Adrenal gland (tissue), 12 donors: Measurements from ENCODE around the gene SUN1. TPM values are rescaled to one million over a fixed set of nuclear protein-coding genes. Genes with fewer than 3 reads are reported as not detected.
A peak's percentile ranks its signal among the peaks of the same experiment; 100 is the strongest.

Experiments used
- DNase-seq, 7 donors: peaks; one replicate each; pipeline ENCODE4 v3.0.0-alpha.2; 2019 to 2020
- H3K27ac ChIP-seq, 5 donors: fragments of 200-600 bp; sonication (generic) in 4 of 5; 1 replicate in 3 of 5; 2 replicates in 2 of 5; pipeline versions ENCODE4 v1.5.1 to v1.8.0; 2016 to 2020; ENCODE audit warnings: mild to moderate bottlenecking in 1 of 5
- H3K27me3 ChIP-seq: fragments of 200-600 bp; 2 replicates; pipeline ENCODE4 v1.8.0; 2021
- H3K36me3 ChIP-seq, 2 donors: fragments of 200-600 bp; replicated peaks in 1 of 2; 1 replicate in 1 of 2; 2 replicates in 1 of 2; pipeline versions ENCODE4 v1.5.1 to v1.8.0; 2018 to 2022
- H3K4me1 ChIP-seq, 2 donors: fragments of 200-600 bp; replicated peaks in 1 of 2; 1 replicate in 1 of 2; 2 replicates in 1 of 2; pipeline versions ENCODE4 v1.5.1 to v1.8.0; 2018 to 2021
- H3K4me3 ChIP-seq, 4 donors: fragments of 200-600 bp; sonication (generic) in 3 of 4; one replicate each; pipeline ENCODE4 v1.5.1; 2016 to 2018
- H3K9me3 ChIP-seq, 3 donors: fragments of 200-600 bp; sonication (generic) in 1 of 3; replicated peaks in 1 of 3; 1 replicate in 2 of 3; 2 replicates in 1 of 3; pipeline versions ENCODE4 v1.5.1 to v1.8.0; 2016 to 2021
- POLR2A ChIP-seq, 2 donors: fragments of 450-650 bp; IDR thresholded peaks; one replicate each; pipeline ENCODE4 v1.6.1; 2017; ENCODE audit warnings: antibody characterized with exemption in 2 of 2, mild to moderate bottlenecking in 2 of 2, moderate library complexity in 1 of 2
- WGBS, 4 donors: extraction: QIAGEN DNeasy Blood & Tissue Kit in 2 of 4; methylation state at CpG; one replicate each; pipeline versions ENCODE4 v1.1.5 to v1.1.7; 2013 to 2017; 5-methylcytosine and 5-hydroxymethylcytosine counted together
- intact Hi-C, 2 donors: fragments of 100-400 bp; cut with DNase I; formaldehyde crosslinking; loops; one replicate each; pipeline versions ENCODE4 v1.14.1 to v1.15.0; 2022 to 2023
- polyA plus RNA-seq, 3 donors: library from polyadenylated mRNA; stranded (reverse); fragments of 200-250 nt in 2 of 3; fragments of 350-450 nt in 1 of 3; fragmentation: Illumina TruSeq in 1 of 3; extraction: RNeasy Lipid Tissue Mini Kit (QIAGEN cat#74804) in 1 of 3; gene quantifications; one replicate each; pipeline ENCODE4 v1.2.3, GENCODE V29; 2013 to 2014
- total RNA-seq, 9 donors: library from RNA; depleted of rRNA in 4 of 9; stranded (reverse); fragments of >200 nt in 4 of 9; fragments of 120-200 nt in 1 of 9; fragmentation: NEBNext Ultra II Directional in 1 of 9; extraction: Animal tissue kit (Norgen Biotek cat#: 25700) in 1 of 9; gene quantifications; one replicate each; pipeline versions ENCODE4 v1.1.0 to v1.2.4, GENCODE V29; 2013 to 2023
- TF ChIP-seq, protein P1 (sequence below), 6 experiments: fragments of 450-650 bp in 4 of 6; fragments of 200-600 bp in 2 of 6; sonication (generic) in 1 of 6; IDR thresholded peaks; 1 replicate in 5 of 6; 2 replicates in 1 of 6; pipeline versions ENCODE4 v1.5.1 to v1.8.0; 2016 to 2021; ENCODE audit warnings: antibody characterized with exemption in 6 of 6, mild to moderate bottlenecking in 2 of 6, moderate library complexity in 1 of 6
- donor health status: healthy with polysubstance abuse.
- donor health status: Bipolar disorder and iron deficiency.
- donor health status: DM: yes; HTN: yes; CAD: no.
- donor health status: DM: no; HTN: no; CAD: no.
- donor health status: DM: no; HTN: no; CAD: no.
- donor health status: DM: yes; HTN: yes; CAD: no.

SUN1 gene
- total and polyA plus RNA-seq, 12 donors = 28.7 to 122 (median 99.9) TPM

DNA sequence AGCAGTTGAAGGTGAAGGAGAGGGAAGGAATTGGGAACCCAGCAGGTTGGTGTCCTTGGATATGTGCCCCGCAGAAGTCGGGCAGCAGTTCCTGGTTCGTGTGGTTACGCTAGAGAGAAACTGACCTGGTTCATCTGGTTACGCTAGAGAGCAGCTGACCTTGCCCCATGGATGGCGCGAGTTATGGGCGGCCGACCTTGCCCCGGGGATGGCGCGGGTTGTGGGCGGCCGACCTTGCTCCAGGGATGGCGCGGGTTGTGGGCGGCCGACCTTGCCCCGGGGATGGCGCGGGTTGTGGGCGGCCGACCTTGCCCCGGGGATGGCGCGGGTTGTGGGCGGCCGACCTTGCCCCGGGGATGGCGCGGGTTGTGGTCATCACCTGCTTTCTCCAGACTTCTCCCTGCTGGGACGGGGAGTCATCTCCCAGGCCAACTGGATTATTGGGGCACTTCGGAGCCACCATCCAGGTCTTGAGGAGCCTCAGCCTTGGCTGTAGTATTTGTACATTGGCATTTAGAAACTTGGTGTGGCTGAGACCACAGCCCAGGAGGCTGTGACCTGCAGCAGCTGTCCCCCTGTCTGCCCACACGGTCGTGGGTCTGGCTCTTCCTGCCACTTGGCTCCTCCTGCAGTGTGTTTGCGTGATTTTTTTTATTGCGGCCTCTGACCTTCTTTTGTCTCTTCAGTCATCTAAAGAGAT lies 50.2 kb downstream of the SUN1 start:
- H3K4me3 ChIP-seq = peak overlapping the region in 1 of 4 donors; percentile 31
- intact Hi-C loops = loop anchor here in 1 of 2 donors (10.0 kb wide), 1 partner anchor 82 kb away; no protein-coding TSS in a partner anchor
- H3K27ac ChIP-seq = peak overlapping the region; percentile 38 to 87 (median 66)
- WGBS, 4 donors = 37 to 54% (median 52%) methylated on average over 8 to 37 of the region's 37 CpGs
- H3K4me1 ChIP-seq = peaks cover 40 to 76% of the 10 kb centered on the region in 2 donors
- H3K27me3 ChIP-seq = no peaks in the 10 kb centered on the region
- peak in 4 of 7 donors; percentile 33 to 57 (median 40) for DNase-seq
- TF ChIP-seq POLR2A (IDR thresholded peaks at IDR 0.05) = no peak
- TF ChIP-seq, protein P1, sequence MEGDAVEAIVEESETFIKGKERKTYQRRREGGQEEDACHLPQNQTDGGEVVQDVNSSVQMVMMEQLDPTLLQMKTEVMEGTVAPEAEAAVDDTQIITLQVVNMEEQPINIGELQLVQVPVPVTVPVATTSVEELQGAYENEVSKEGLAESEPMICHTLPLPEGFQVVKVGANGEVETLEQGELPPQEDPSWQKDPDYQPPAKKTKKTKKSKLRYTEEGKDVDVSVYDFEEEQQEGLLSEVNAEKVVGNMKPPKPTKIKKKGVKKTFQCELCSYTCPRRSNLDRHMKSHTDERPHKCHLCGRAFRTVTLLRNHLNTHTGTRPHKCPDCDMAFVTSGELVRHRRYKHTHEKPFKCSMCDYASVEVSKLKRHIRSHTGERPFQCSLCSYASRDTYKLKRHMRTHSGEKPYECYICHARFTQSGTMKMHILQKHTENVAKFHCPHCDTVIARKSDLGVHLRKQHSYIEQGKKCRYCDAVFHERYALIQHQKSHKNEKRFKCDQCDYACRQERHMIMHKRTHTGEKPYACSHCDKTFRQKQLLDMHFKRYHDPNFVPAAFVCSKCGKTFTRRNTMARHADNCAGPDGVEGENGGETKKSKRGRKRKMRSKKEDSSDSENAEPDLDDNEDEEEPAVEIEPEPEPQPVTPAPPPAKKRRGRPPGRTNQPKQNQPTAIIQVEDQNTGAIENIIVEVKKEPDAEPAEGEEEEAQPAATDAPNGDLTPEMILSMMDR (IDR thresholded peaks at IDR 0.05) = no peak
- H3K9me3 ChIP-seq = no peaks in the 10 kb centered on the region
- H3K36me3 ChIP-seq = peaks cover 0 to 12% of the 10 kb centered on the region in 2 donors

DNA sequence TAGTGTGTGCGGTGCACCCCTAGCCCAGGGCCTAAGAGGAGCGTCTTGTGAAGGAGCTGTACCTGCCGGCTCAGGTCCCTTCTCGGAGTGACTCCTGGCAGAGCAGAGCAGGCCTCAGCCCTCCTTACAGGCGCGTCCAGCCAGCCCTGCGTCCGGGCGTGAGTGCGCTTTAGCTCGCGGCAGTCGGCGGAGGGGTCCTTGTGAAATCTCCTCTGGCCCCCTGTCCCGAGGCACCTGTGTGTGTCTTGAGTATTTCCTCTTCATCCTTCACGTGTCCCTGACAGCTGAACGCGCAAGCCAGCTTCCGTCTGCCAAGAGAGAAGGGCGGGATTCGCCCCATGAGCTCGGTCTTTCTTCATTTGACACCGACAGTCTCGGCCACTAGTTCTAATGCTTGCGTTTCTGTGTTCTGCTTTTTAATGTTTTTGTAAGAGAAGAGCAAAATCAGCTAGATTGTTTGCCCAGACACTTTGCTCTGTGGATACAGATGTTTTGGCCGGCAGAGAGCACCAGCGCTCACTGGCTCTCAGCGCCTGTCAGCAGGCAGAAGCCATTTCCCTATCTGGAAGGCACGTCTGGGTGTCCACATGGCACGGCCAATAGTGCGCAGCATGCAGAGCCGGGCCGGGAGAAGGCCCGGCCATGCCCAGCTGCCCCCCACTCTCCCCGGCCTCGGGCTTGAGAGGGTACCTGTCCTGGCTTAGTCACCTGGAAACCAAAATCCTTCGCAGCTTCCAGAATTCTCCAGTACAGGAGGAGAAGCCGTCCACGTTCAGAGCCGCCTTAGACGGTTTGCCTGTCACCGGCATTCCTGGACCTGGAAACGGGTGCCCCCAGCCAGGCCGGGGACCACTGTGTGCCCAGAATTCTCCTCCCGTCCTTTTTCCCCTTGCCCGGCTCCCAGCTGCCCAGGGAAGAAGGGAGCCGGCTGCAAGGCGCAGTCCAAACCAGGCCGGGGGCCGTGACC lies 51.1 kb downstream of the SUN1 start:
- Histone ChIP-seq H3K4me3 (peak overlapping the region in 1 of 4 donors; percentile 31), H3K36me3 (peaks cover 0 to 21% of the 10 kb centered on the region in 2 donors), H3K27me3 (no peaks in the 10 kb centered on the region), H3K9me3 (no peaks in the 10 kb centered on the region), H3K4me1 (peaks cover 39 to 78% of the 10 kb centered on the region in 2 donors), H3K27ac (peak overlapping the region; percentile 55 to 87 (median 66))
- WGBS, 4 donors = 52 to 60% (median 53%) methylated on average over 27 to 50 of the region's 50 CpGs
- peak in 3 of 7 donors; percentile 50 to 57 (median 51) for DNase-seq
- intact Hi-C loops = loop anchor here in 1 of 2 donors (10.0 kb wide), 1 partner anchor 81 kb away; no protein-coding TSS in a partner anchor
- TF ChIP-seq, protein P1 (IDR thresholded peaks at IDR 0.05) = peak in 1 of 6 experiments; percentile 4
- no peak for TF ChIP-seq POLR2A (IDR thresholded peaks at IDR 0.05)

DNA sequence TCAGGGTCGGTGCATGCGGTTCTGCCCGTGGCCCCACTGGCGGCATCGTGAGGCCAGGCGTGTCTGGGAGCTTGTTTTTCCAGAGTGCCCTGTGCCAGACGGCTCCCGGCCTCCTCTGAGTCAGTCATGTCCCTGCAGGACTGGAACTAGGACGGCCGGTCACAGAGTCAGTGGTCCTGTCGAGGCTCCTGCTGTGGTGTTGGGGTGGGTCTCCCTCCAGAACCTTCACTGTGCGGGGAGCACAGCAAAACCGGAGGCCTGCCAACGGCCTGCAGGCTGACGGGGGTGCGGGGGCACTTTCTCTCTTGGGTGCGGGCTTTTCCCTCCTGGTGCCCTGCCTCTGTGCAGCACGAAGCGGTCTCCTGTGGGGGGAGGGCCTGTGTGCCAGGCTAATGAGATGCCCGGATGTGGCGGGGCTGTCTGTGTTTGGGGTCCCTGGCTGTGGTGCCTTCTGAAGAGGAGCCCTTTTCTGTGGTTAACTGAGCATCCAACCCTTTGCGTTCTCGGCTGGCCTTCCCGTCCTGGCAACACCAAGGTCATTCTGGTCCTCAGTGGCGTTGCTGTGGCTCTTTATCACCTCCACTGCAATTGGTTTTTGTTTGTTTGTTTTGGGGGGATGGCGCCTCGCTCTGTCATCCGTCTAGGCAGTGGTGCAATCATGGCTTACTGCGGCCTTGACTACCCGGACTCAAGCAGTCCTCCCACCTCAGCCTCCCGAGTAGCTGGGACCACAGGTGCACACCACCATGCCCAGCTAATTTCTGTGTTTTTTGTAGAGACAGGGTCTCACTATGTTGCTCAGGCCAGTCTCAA lies 52.1 kb downstream of the SUN1 start:
- DNase-seq = peak; percentile 68 to 87 (median 82)
- intact Hi-C loops = loop anchor here in 1 of 2 donors (10.0 kb wide), 1 partner anchor 80 kb away; no protein-coding TSS in a partner anchor
- peaks cover 36 to 77% of the 10 kb centered on the region in 2 donors for H3K4me1 ChIP-seq
- no peaks in the 10 kb centered on the region for H3K9me3 ChIP-seq
- peak overlapping the region; percentile 55 to 87 (median 66) for H3K27ac ChIP-seq
- WGBS, 4 donors = 50 to 70% (median 57%) methylated on average over 20 to 31 of the region's 31 CpGs
- H3K27me3 ChIP-seq = no peaks in the 10 kb centered on the region
- H3K4me3 ChIP-seq = no peak overlapping the region
- H3K36me3 ChIP-seq = peaks cover 0 to 29% of the 10 kb centered on the region in 2 donors
- TF ChIP-seq, protein P1 (IDR thresholded peaks at IDR 0.05) = no peak
- TF ChIP-seq POLR2A (IDR thresholded peaks at IDR 0.05) = peak in 1 of 2 donors; percentile 52
